NOMO-1 treated with dmso at 0.1 percent for 144 hours (cell line): ENCODE results near the gene PSMB9.
"Not testable (repeated sequence)": the region's sequence is repeated elsewhere in the genome, so short reads cannot be mapped to it uniquely, and the experiment has no call there.

ENCODE experiments used
- DNase-seq: peaks from one replicate; lab custom pipeline; 2025; ENCODE audit not compliant: unreplicated experiment; lab: John Stamatoyannopoulos, UW

Gene PSMB9

DNA sequence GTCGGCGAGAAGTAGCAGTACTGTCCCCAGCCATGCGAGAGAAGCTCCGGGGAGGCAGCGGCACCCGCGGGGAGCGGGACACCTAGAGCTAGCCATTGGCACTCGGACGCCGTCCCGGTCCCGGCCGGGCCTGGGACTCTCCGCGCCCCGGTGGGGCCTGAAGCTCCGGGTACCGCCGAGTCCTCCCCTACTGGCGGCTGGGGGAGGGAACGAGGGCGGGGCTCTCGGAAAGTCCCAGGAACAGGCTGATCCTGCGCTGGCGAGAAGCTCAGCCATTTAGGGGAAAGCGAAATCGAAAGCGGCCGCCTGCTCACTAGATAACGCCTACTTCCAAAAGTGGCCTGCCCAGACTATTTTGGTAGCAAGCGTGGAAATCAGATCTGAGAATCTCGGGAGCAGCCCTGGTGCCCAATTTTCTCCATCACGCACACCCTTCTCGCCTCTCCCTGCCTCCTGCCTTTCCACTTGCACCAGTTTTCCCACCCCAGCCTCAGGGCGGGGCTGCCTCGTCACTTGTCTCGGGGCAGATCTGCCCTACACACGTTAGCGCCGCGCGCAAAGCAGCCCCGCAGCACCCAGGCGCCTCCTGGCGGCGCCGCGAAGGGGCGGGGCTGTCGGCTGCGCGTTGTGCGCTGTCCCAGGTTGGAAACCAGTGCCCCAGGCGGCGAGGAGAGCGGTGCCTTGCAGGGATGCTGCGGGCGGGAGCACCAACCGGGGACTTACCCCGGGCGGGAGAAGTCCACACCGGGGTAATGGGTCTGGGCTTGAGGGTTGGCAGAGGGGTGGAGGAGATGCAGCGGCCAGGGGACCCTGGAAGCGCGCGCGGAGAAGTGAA lies at the start of gene PSMB9, which contains the start of gene TAP1:
Gene PSMB9 (plus strand): TSS at position 652 of the 835 bp plus-strand sequence. CDS start 38 bp downstream, at position 690.
Gene TAP1 (minus strand): TSS at position 164 of the 835 bp plus-strand sequence. CDS start 68 bp downstream, at position 96.
- peak; percentile 91 for DNase-seq

- DNase-seq: not testable (repeated sequence)
Measured at GRCh38 chr6:32805404-32805803, 48.6 kb upstream of the PSMB9 start.

DNA sequence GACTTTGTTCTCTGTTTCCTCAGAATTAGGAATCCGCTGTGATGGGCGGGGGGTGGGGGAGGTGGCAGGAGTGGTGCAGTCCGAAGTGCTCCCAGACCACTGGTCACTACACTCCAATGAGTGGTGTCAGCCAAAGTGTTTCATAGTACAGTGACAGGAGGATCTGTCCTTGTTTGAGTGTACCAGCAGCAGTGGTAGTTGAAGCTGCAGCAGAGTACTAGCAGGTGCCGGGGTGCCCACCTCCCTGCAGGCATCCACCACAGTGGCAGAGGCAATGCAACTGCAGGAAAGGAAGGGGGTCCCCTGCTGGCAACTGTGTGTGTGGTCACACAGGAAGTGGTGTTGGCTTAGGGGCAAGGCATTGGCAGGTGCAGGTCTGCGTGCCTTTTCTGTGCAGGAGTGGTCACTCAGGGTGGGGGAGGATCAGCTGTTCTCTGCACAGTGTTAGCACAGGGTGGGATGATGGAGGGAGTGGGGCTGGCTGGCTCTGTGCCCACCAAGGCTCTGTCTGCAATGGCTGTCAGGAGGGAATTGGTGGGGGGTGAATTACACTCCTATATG lies 46.9 kb upstream of the PSMB9 start:
- DNase-seq: no peak

DNA sequence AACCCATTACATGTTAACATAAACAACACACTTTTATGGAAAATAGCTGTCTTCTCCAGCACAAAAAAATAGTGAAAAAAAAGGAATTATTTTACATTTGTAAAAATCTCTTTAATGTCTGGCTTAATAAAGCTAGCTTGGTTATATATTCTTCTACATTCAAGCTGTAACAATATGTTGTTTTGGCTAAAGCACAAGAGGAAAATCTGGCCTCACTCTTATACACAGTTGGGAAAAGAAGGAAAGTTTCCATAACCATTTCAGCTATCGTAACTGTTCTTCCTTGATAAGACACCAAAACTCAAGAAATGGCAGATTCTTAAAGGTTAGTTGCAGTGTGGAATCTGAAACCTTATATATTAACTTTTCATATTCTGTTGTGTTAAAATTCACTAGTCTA lies 44.8 kb upstream of the PSMB9 start:
- no peak for DNase-seq

- DNase-seq: no peak
Measured at GRCh38 chr6:32814145-32814544, 39.8 kb upstream of the PSMB9 start.

DNA sequence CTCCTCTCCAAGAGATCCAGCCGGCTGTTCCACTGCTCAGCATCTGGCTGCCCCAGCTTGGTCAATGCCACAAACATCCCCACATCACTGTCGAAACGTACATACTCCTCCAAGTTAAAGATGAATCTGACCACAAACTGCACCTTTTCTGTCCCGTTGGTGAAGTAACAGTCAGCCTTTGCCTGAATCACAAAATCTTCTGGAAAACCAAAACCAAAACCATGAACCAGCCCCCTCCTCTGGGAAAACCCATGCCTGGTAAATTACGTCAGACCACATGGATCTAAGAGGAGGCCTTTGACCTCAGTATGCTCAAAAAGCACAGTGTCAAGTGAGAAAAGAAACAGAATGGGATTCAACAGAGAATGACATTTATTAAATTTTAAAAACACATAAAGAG lies 38.9 kb upstream of the PSMB9 start:
- DNase-seq: no peak

DNA sequence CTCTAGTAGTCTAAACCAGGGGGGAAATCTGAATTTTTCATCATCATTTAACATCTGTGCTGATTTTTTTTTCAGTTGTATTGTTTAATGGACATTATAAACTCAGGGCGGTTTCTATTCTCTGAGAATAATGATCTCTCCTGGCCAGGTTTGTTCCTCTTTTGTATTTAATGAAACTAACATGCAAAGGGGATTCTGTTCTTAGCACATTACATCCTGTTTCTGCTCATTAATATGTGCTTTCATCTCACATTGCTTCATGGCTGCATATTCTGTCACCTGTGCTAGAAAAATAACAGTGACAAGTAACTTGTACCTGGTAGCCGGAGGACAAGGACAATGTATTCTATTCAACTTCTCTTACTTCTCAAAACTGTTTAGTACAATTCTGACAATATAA lies 38.0 kb upstream of the PSMB9 start:
- no peak for DNase-seq

- DNase-seq: no peak
Measured at GRCh38 chr6:32816746-32817204, 37.2 kb upstream of the PSMB9 start, which contains the start of gene HLA-DOB. Gene HLA-DOB, minus strand, starts transcription at chr6:32817002. Its CDS starts 51 bp downstream, at chr6:32816951.

GRCh38 chr6:32818867-32819266 lies 35.1 kb upstream of the PSMB9 start:
- DNase-seq: no peak

GRCh38 chr6:32819729-32820128 lies 34.3 kb upstream of the PSMB9 start:
- DNase-seq: no peak

DNA sequence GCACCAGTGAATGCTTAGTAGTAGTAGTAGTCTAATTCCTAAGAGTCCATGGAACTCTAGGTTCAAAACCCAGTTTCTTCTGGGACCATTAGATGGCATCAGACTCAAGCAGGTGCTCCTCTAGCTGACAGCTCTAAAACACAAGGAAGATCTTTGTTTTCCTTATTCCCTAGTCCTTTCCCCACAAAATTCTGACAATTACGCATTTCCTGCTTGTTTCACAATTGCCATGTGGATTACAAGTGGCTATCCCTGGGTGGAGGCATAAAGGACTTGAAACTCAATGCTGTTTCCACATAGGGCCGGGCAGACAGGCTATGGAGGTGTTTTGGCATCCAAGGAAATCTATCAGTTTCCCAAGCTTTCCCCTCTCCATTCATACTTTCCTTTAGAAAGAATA lies 28.0 kb upstream of the PSMB9 start:
- no peak for DNase-seq

GRCh38 chr6:32827025-32827424 lies 27.0 kb upstream of the PSMB9 start:
- DNase-seq: no peak

GRCh38 chr6:32829495-32829894 lies 24.5 kb upstream of the PSMB9 start:
- no peak for DNase-seq

- DNase-seq: no peak
Measured at GRCh38 chr6:32830017-32830416, 24.0 kb upstream of the PSMB9 start.

GRCh38 chr6:32830936-32831335 lies 23.1 kb upstream of the PSMB9 start:
- DNase-seq: no peak

GRCh38 chr6:32832535-32832934 lies 21.5 kb upstream of the PSMB9 start:
- DNase-seq: no peak

GRCh38 chr6:32833664-32834063 lies 20.3 kb upstream of the PSMB9 start:
- DNase-seq: no peak

GRCh38 chr6:32835167-32835893 lies 18.7 kb upstream of the PSMB9 start:
- DNase-seq: no peak

DNA sequence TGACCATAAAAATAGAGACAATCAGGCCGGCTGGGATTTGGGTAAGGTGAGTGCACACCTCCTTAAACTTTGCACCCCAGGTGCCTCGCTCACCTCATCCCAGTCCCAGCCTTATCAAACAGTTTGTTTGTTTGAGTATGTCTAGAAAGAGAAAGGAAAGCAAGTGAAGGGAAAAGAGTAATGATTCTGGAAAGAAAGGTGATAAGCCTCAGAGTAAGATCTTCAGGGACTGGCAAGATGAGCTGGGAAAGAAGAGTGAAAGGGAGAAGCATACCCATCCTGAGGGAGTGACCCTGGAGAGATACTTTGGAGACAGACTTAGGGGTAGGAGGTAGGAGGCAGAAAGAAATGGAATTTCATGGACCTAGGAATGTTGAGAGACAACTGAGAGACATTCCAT lies 17.1 kb upstream of the PSMB9 start:
- DNase-seq: no peak

DNA sequence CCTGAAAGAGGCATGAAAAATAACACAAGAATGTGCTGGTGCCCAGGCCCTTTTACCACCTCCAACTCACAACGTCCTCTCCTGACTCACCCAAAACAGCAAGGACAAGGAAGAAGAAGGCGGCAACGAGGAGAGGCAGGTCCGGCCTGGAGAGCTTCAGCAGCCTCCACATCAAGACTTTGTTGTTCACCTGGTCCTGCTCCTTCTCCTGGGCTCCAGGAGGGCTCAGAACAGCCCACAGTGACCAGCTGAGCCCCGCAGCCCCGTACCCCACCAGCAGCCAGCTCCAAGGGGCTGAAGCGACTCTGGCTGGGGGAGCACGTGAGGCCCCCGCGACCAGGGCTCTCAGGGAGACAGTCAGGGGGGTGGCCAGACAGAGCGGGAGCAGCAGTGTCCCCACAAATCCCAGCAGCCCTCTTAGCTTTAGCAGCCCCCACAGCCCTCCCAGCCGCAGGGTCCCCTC lies 16.3 kb upstream of the PSMB9 start:
- DNase-seq: no peak

DNA sequence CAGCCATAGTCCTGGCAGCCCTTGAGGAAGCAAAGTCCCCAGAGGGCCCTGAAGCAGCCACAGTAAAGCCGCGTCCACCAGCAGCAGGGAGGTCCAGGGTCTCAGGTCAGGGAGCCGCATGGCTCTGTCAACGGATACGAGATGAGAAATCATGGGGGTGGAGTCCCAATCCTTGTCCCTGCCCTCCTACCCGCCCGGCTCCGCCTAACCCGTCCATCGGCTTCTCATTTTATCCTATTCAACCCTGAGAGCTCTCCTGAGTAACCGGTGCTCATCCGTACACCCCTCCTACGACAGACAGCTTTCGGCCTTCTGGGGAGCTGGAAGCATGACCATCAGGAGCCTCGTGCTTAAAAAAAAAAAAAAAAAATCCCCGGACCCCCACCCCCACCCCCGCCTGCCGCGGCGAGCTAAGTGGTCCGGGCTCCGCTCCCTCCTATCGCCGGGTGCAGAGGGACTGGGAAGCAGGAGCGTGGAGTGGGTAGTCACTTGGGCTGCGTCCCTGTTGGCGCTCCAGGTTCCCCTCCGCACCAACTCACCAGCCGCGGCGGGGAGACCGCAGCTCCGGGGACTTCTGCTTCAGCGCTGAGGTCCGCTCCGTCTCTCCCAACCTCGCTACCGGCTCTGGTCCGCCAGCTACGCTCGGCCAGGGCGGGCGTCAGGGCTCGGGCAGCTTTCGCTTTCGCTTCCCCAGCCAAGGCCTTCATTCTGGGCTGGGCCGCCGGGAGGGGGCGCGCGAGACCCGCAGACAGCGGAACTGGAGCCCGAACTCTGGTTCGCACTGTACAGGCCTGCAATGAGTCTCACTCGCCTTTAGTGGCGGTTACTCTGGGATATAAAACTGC lies 15.7 kb upstream of the PSMB9 start, which contains the start of gene TAP2:
Gene TAP2 (minus strand): TSS at position 626 of the 845 bp plus-strand sequence. CDS start 506 bp downstream, at position 120.
- peak; percentile 94 for DNase-seq
